Ovary (tissue), 9 donors: ENCODE results near the gene DIP2C. TPM values are rescaled to one million over a fixed set of nuclear protein-coding genes. Genes with fewer than 3 reads are reported as not detected.

Experiments
- DNase-seq, 5 donors: peaks; one replicate each; pipeline ENCODE4 v3.0.0-alpha.2; 2019 to 2020
- H3K27ac ChIP-seq, 2 donors: fragments of 200-600 bp; one replicate each; pipeline versions ENCODE4 v1.5.1 to v1.8.0; 2019 to 2022
- H3K27me3 ChIP-seq: fragments of 200-600 bp; one replicate; pipeline ENCODE4 v1.8.0; 2022
- H3K36me3 ChIP-seq: fragments of 200-600 bp; sonication (generic); one replicate; pipeline ENCODE4 v1.5.1; 2019
- H3K4me1 ChIP-seq: one replicate; pipeline ENCODE4 v1.8.1; 2013; ENCODE audit warnings: mild to moderate bottlenecking, moderate library complexity; ENCODE audit not compliant: insufficient read depth
- H3K4me3 ChIP-seq: fragments of 200-600 bp; sonication (generic); one replicate; pipeline ENCODE4 v1.5.1; 2017
- H3K9me3 ChIP-seq, 2 donors: fragments of 200-600 bp in 1 of 2; sonication (generic) in 1 of 2; one replicate each; pipeline versions ENCODE4 v1.5.1 to v1.8.1; 2013 to 2019; ENCODE audit warnings: mild to moderate bottlenecking in 1 of 2, moderate library complexity in 1 of 2
- CTCF ChIP-seq, 3 donors: fragments of 450-650 bp in 2 of 3; fragments of 200-600 bp in 1 of 3; IDR thresholded peaks; one replicate each; pipeline versions ENCODE4 v1.5.1 to v1.8.0; 2016 to 2022; ENCODE audit warnings: antibody characterized with exemption in 3 of 3, mild to moderate bottlenecking in 1 of 3
- EP300 ChIP-seq: sonication (generic); formaldehyde crosslinking; IDR thresholded peaks from one replicate; pipeline ENCODE4 v1.6.1; 2017; ENCODE audit warnings: antibody characterized with exemption
- POLR2A ChIP-seq: fragments of 450-650 bp; IDR thresholded peaks from one replicate; pipeline ENCODE4 v1.6.1; 2017; ENCODE audit warnings: antibody characterized with exemption, mild to moderate bottlenecking, moderate library complexity
- WGBS, 3 donors: extraction: QIAGEN DNeasy Blood & Tissue Kit in 1 of 3; methylation state at CpG; one replicate each; pipeline versions ENCODE4 v1.1.5 to v1.1.7; 2013 to 2017; 5-methylcytosine and 5-hydroxymethylcytosine counted together
- intact Hi-C, 4 donors: fragments of 100-400 bp; cut with DNase I; formaldehyde crosslinking; loops; one replicate each; pipeline versions ENCODE4 v1.11.0 to v1.15.1; 2022 to 2023
- polyA plus RNA-seq, 2 donors: library from polyadenylated mRNA; stranded (reverse); fragments of 200-250 nt in 1 of 2; fragments of 350-450 nt in 1 of 2; fragmentation: Illumina TruSeq in 1 of 2; extraction: RNeasy Lipid Tissue Mini Kit (QIAGEN cat#74804) in 1 of 2; gene quantifications; one replicate each; pipeline ENCODE4 v1.2.3, GENCODE V29; 2013 to 2014
- total RNA-seq, 7 donors: library from RNA; depleted of rRNA in 2 of 7; stranded (reverse); fragments of >200 nt in 2 of 7; fragmentation: NEBNext Ultra II Directional in 3 of 7; extraction: Animal tissue kit (Norgen Biotek cat#: 25700) in 3 of 7; gene quantifications; one replicate each; pipeline versions ENCODE4 v1.1.0 to v1.2.4, GENCODE V29; 2016 to 2023
- donor health status: DM: no; HTN: no; CAD: no; lungs with moderate emphysema.
- donor health status: DM: no; HTN: no; CAD: no.
- donor health status: Bipolar disorder and iron deficiency.
- donor health status: DM: yes; HTN: yes; CAD: no.
- donor health status: DM: no; HTN: no; CAD: no.
- donor health status: DM: yes; HTN: yes; CAD: no.

Gene DIP2C
- total and polyA plus RNA-seq, 9 donors = 10.1 to 29.4 (median 22.2) TPM

- no peak overlapping the region for H3K27ac ChIP-seq
- DNase-seq = no peak
- H3K36me3 ChIP-seq = no peaks in the 10 kb centered on the region
- no peaks in the 10 kb centered on the region for H3K27me3 ChIP-seq
- WGBS, 3 donors = 40 to 45% (median 41%) methylated on average over 22 of the region's 22 CpGs
- H3K4me1 ChIP-seq = peaks cover 13% of the 10 kb centered on the region
- no peak for TF ChIP-seq CTCF (IDR thresholded peaks at IDR 0.05)
- TF ChIP-seq EP300 = no peak
- no peak for TF ChIP-seq POLR2A
- intact Hi-C loops = no loop called here
- H3K9me3 ChIP-seq = no peaks in the 10 kb centered on the region
- H3K4me3 ChIP-seq = no peak overlapping the region
Observed at GRCh38 chr10:618229-618989, 71.1 kb downstream of the DIP2C start.

- no peaks in the 10 kb centered on the region for H3K27me3 ChIP-seq
- no peak overlapping the region for H3K27ac ChIP-seq
- 88 to 96% (median 92%) methylated on average over 10 of the region's 10 CpGs for WGBS, 3 donors
- no peaks in the 10 kb centered on the region for H3K36me3 ChIP-seq
- TF ChIP-seq CTCF (IDR thresholded peaks at IDR 0.05) (no peak), POLR2A (no peak), EP300 (no peak)
- peaks cover 11% of the 10 kb centered on the region for H3K4me1 ChIP-seq
- intact Hi-C loops = no loop called here
- H3K9me3 ChIP-seq = no peaks in the 10 kb centered on the region
- H3K4me3 ChIP-seq = no peak overlapping the region
- no peak for DNase-seq
Observed at GRCh38 chr10:617471-617870, 72.0 kb downstream of the DIP2C start.

GRCh38 chr10:615583-616152, 73.8 kb downstream of the DIP2C start:
- no peak for DNase-seq
- H3K27me3 ChIP-seq = no peaks in the 10 kb centered on the region
- no peaks in the 10 kb centered on the region for H3K9me3 ChIP-seq
- 87 to 92% (median 91%) methylated on average over 13 of the region's 13 CpGs for WGBS, 3 donors
- TF ChIP-seq CTCF (IDR thresholded peaks at IDR 0.05) (no peak), POLR2A (no peak)
- intact Hi-C loops = no loop called here
- peaks cover 9% of the 10 kb centered on the region for H3K4me1 ChIP-seq
- no peak overlapping the region for H3K4me3 ChIP-seq
- no peaks in the 10 kb centered on the region for H3K36me3 ChIP-seq
- no peak overlapping the region for H3K27ac ChIP-seq

GRCh38 chr10:614790-615582, 74.5 kb downstream of the DIP2C start:
- intact Hi-C loops = no loop called here
- no peak for DNase-seq
- 92 to 93% (median 93%) methylated on average over 23 of the region's 23 CpGs for WGBS, 3 donors

More at GRCh38 chr10:614790-615582, 74.5 kb downstream of the DIP2C start:
- no peak overlapping the region for H3K4me3 ChIP-seq
- H3K27me3 ChIP-seq = no peaks in the 10 kb centered on the region
- H3K9me3 ChIP-seq = no peaks in the 10 kb centered on the region
- no peaks in the 10 kb centered on the region for H3K36me3 ChIP-seq
- H3K4me1 ChIP-seq = peaks cover 9% of the 10 kb centered on the region
- no peak overlapping the region for H3K27ac ChIP-seq
- TF ChIP-seq POLR2A = no peak
- no peak for TF ChIP-seq CTCF (IDR thresholded peaks at IDR 0.05)
- TF ChIP-seq EP300 = no peak
